ENCODE results near the gene MDFI. TPM values are rescaled to one million over a fixed set of nuclear protein-coding genes. Genes with fewer than 3 reads are reported as not detected.

MDFI gene
- total RNA-seq, 1 donor from 2014 or later, result 94.7 TPM

DNA sequence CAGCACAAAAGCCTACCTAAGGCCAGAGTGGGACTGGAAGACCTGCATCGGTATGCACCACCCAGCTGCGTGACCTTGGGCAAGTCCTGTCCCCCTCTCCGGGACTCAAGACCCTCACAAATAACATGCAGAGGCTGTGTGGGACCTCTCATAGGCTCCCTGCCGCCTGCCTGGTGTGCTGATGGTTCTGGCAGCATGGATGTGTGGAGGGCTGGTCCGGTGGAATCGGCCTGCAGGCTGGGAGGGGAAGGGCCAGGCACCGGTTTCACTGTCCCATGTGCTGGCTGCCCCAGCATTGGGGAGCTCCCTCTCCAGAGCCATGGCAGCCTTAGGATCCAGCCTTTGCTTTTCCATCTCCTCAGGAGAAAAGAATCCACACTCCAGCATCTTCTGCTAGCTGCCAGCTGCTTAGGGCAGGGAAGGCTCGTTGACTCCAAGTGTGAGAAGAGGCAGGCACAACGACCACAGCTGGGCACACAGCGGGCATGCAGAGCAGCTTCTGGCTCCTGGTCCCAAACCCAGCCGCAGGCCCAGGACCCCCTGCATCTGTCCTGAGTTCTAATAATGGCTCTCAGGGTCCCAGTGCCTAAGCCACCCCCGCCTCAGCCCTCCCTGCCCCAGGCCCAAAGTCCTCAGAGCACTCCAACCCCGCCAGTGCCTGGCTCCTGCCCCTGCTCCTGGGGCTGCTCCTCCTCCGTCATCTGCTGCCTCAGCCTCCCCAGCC, 64.7 kb downstream of the MDFI start:
- no peaks in the 10 kb centered on the region for H3K27me3 ChIP-seq
- TF ChIP-seq CTCF (IDR thresholded peaks at IDR 0.05), result no peak
- no peak for DNase-seq (ENCODE audit: low spot score in 2 of 2)
- peaks cover 7 to 26% of the 10 kb centered on the region in 2 donors for H3K4me1 ChIP-seq
- intact Hi-C loops (cut with DNase I), result loop anchor here (10.0 kb wide), 1 partner anchor 342 kb away; no protein-coding TSS in a partner anchor
- H3K9me3 ChIP-seq, result no peaks in the 10 kb centered on the region
- no peak overlapping the region for H3K27ac ChIP-seq
- no peaks in the 10 kb centered on the region for H3K36me3 ChIP-seq
- no peak overlapping the region for H3K4me3 ChIP-seq

Other genes starting within 250 kb of the MDFI start
- gene FOXP4, start 92.1 kb upstream of the MDFI start, total RNA-seq, result 19.5 TPM
- 18.6 TPM for gene TFEB, start 97.1 kb downstream of the MDFI start, total RNA-seq
- 0.53 TPM for gene PGC, start 108.9 kb downstream of the MDFI start, total RNA-seq
- 26.0 TPM for gene FRS3, start 141.4 kb downstream of the MDFI start, total RNA-seq
- gene PRICKLE4, start 142.3 kb downstream of the MDFI start, total RNA-seq, result 15.5 TPM
- gene TOMM6, start 149.2 kb downstream of the MDFI start, total RNA-seq, result 79.9 TPM

Data from ascending aorta (tissue), 2 donors.